GM21360 (cell line): Measurements from ENCODE around the gene LIPG.
A peak's percentile ranks its signal among the peaks of the same experiment; 100 is the strongest.

ENCODE experiments used
- ATAC-seq: cut with Tn5 transposase; IDR thresholded peaks from one replicate; pipeline ENCODE4 v1.9.1; 2021; ENCODE audit warnings: mild to moderate bottlenecking, moderate library complexity; ENCODE audit not compliant: unreplicated experiment

The LIPG gene

GRCh38 chr18:49609256-49610021, 47.6 kb downstream of the LIPG start:
- ATAC-seq = no peak

GRCh38 chr18:49610022-49610445, 48.2 kb downstream of the LIPG start:
- ATAC-seq = no peak

GRCh38 chr18:49611316-49611715, 49.5 kb downstream of the LIPG start:
- ATAC-seq = no peak

GRCh38 chr18:49612515-49613033, 50.7 kb downstream of the LIPG start:
- ATAC-seq = peak; percentile 82

- ATAC-seq = no peak
Measured at GRCh38 chr18:49613141-49613640, 51.3 kb downstream of the LIPG start.

GRCh38 chr18:49613641-49614151, 51.8 kb downstream of the LIPG start:
- no peak for ATAC-seq

GRCh38 chr18:49616618-49617328, 54.9 kb downstream of the LIPG start:
- ATAC-seq = no peak

- no peak for ATAC-seq
Measured at GRCh38 chr18:49617329-49617695, 55.5 kb downstream of the LIPG start.

GRCh38 chr18:49617865-49618264, 56.0 kb downstream of the LIPG start:
- ATAC-seq = no peak

- no peak for ATAC-seq
Measured at GRCh38 chr18:49618742-49619681, 57.2 kb downstream of the LIPG start.

- ATAC-seq = no peak
Measured at GRCh38 chr18:49619801-49620200, 57.9 kb downstream of the LIPG start.

- ATAC-seq = no peak
Measured at GRCh38 chr18:49621301-49621700, 59.4 kb downstream of the LIPG start.

GRCh38 chr18:49621717-49622351, 60.0 kb downstream of the LIPG start:
- ATAC-seq = no peak

- no peak for ATAC-seq
Measured at GRCh38 chr18:49623571-49623970, 61.7 kb downstream of the LIPG start.

GRCh38 chr18:49625021-49625691, 63.3 kb downstream of the LIPG start:
- ATAC-seq = no peak

- no peak for ATAC-seq
Measured at GRCh38 chr18:49626842-49627467, 65.1 kb downstream of the LIPG start.

- no peak for ATAC-seq
Measured at GRCh38 chr18:49628119-49628518, 66.3 kb downstream of the LIPG start.

- ATAC-seq = no peak
Measured at GRCh38 chr18:49628881-49629795, 67.3 kb downstream of the LIPG start.
